ENCODE results near the gene PLAC9.

DNA sequence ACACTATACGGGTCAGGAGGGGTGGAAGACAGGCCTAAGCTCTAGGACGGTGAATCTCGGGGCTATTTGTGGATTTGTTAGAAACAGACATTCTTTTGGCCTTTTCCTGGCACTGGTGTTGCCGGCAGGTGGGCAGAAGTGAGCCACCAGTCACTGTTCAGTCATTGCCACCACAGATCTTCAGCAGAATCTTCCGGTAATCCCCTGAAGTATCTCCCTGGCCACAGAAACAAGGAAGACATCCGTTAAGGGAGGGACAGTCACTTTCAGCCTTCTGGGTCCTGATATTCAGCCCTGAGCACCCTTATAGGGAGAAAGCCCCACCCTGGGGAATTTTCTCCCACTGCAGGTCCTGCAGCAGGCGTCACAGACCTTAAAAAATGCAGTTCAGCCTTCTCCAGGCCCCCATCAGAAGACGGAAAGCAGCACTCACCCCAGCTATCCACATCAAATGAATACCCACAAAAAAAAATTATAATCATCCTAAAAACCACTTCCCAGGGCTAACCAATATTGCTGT is 23.2 kb downstream of the PLAC9 start:
- TF ChIP-seq, protein P1, sequence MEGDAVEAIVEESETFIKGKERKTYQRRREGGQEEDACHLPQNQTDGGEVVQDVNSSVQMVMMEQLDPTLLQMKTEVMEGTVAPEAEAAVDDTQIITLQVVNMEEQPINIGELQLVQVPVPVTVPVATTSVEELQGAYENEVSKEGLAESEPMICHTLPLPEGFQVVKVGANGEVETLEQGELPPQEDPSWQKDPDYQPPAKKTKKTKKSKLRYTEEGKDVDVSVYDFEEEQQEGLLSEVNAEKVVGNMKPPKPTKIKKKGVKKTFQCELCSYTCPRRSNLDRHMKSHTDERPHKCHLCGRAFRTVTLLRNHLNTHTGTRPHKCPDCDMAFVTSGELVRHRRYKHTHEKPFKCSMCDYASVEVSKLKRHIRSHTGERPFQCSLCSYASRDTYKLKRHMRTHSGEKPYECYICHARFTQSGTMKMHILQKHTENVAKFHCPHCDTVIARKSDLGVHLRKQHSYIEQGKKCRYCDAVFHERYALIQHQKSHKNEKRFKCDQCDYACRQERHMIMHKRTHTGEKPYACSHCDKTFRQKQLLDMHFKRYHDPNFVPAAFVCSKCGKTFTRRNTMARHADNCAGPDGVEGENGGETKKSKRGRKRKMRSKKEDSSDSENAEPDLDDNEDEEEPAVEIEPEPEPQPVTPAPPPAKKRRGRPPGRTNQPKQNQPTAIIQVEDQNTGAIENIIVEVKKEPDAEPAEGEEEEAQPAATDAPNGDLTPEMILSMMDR (IDR thresholded peaks at IDR 0.05; ENCODE audit: insufficient read depth, low read length) = no peak
- TF ChIP-seq POLR2AphosphoS5 (IDR thresholded peaks at IDR 0.05; ENCODE audit: low read depth) = no peak
- TF ChIP-seq SPI1 (IDR thresholded peaks at IDR 0.05; ENCODE audit: borderline replicate concordance, low read depth) = no peak
- TF ChIP-seq GABPA (IDR thresholded peaks at IDR 0.05; ENCODE audit: low read depth) = no peak
- TF ChIP-seq, protein P2, sequence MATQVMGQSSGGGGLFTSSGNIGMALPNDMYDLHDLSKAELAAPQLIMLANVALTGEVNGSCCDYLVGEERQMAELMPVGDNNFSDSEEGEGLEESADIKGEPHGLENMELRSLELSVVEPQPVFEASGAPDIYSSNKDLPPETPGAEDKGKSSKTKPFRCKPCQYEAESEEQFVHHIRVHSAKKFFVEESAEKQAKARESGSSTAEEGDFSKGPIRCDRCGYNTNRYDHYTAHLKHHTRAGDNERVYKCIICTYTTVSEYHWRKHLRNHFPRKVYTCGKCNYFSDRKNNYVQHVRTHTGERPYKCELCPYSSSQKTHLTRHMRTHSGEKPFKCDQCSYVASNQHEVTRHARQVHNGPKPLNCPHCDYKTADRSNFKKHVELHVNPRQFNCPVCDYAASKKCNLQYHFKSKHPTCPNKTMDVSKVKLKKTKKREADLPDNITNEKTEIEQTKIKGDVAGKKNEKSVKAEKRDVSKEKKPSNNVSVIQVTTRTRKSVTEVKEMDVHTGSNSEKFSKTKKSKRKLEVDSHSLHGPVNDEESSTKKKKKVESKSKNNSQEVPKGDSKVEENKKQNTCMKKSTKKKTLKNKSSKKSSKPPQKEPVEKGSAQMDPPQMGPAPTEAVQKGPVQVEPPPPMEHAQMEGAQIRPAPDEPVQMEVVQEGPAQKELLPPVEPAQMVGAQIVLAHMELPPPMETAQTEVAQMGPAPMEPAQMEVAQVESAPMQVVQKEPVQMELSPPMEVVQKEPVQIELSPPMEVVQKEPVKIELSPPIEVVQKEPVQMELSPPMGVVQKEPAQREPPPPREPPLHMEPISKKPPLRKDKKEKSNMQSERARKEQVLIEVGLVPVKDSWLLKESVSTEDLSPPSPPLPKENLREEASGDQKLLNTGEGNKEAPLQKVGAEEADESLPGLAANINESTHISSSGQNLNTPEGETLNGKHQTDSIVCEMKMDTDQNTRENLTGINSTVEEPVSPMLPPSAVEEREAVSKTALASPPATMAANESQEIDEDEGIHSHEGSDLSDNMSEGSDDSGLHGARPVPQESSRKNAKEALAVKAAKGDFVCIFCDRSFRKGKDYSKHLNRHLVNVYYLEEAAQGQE (IDR thresholded peaks at IDR 0.05; ENCODE audit: insufficient replicate concordance, low read depth) = no peak
